ENCODE measurements around the gene SORCS2. TPM values are rescaled to one million over a fixed set of nuclear protein-coding genes. Genes with fewer than 3 reads are reported as not detected.

Gene SORCS2
- total RNA-seq, 1 experiment from 2014 or later = not detected

DNA sequence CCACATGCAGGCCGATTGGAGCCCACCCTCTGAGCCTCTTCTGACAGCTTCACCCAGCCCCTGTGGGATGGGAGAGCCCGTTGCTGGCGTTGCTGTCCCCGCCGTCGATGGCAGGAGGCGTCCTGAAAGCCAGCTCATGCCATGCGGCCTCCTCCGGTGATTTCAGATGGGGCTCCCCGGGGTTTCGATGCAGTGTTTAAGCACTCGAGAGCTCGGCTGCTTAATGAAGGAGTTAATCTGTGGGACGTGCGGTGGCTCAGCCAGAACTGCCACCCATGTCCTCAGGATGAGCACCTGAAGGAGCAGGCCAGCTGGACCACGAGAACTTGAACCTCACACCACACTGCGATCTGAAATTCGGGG, 95.6 kb downstream of the SORCS2 start:
- TF ChIP-seq, protein P1, sequence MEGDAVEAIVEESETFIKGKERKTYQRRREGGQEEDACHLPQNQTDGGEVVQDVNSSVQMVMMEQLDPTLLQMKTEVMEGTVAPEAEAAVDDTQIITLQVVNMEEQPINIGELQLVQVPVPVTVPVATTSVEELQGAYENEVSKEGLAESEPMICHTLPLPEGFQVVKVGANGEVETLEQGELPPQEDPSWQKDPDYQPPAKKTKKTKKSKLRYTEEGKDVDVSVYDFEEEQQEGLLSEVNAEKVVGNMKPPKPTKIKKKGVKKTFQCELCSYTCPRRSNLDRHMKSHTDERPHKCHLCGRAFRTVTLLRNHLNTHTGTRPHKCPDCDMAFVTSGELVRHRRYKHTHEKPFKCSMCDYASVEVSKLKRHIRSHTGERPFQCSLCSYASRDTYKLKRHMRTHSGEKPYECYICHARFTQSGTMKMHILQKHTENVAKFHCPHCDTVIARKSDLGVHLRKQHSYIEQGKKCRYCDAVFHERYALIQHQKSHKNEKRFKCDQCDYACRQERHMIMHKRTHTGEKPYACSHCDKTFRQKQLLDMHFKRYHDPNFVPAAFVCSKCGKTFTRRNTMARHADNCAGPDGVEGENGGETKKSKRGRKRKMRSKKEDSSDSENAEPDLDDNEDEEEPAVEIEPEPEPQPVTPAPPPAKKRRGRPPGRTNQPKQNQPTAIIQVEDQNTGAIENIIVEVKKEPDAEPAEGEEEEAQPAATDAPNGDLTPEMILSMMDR (IDR thresholded peaks at IDR 0.05; ENCODE audit: unreplicated experiment) = no peak
- Mint-ChIP-seq H3K36me3 (ENCODE audit: insufficient read depth, unreplicated experiment) (no peaks in the 10 kb centered on the region), H3K27ac (ENCODE audit: low read depth, unreplicated experiment) (no peak overlapping the region), H3K4me1 (ENCODE audit: insufficient read depth, unreplicated experiment) (peaks cover 9% of the 10 kb centered on the region), H3K4me3 (ENCODE audit: unreplicated experiment) (no peak overlapping the region), H3K27me3 (ENCODE audit: insufficient read depth, unreplicated experiment) (peaks cover 30% of the 10 kb centered on the region), H3K9me3 (ENCODE audit: unreplicated experiment) (no peaks in the 10 kb centered on the region)
- BruUV-seq (replicated peaks) = no TSS peak
- POLR2A ChIA-PET = interaction anchor here (0.7 kb wide), 1 partner anchor 12 kb away, joined by 3 read pairs; no protein-coding TSS in a partner anchor
- no peak for DNase-seq (ENCODE audit: unreplicated experiment)
- CTCF ChIA-PET = interaction anchor here (0.6 to 0.7 kb wide), 3 partner anchors 8 to 395 kb away, joined by 3 to 4 read pairs (median 4); no protein-coding TSS in a partner anchor
- intact Hi-C loops (cut with micrococcal nuclease) = no loop called here

DNA sequence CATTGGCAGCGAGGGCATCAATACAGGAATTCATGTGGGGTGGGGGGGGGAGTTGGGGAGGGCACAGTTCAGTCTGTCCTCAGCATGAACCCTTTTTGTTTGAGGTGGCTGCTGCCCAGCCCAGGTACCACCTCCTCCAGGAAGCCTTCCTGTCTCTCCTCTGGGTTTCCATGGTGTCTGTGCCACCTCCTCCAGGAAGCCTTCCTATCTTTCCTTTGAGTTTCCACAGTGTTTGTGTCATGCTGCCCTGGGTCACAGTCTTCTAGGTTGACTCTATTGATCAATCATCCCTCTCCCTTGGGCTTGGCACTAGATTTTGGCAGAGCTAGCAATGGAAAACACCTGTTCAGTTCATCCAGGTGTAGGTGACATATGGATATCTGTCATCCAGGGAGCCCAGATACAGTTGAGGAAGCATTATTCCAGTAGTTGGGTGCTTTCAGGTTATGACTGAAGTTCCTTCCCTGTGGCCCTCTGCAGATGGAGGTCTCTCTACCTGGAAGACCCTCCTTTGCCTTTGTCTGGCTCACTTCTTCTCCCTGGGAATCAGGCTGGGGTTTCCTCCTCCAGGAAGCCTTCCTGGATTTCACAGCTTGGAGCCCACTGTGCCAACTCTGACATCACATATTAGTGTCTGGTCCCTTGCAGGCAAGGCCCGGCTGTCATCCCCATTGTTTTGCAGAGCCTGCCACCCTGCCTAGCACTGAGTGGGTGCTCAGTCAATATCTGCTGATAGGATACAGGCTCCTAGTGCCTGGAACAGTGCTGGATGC, 96.6 kb downstream of the SORCS2 start:
- BruUV-seq (replicated peaks) = no TSS peak
- intact Hi-C loops (cut with micrococcal nuclease) = no loop called here
- H3K4me1 Mint-ChIP-seq (ENCODE audit: insufficient read depth, unreplicated experiment) = peaks cover 9% of the 10 kb centered on the region
- H3K27me3 Mint-ChIP-seq (ENCODE audit: insufficient read depth, unreplicated experiment) = peaks cover 23% of the 10 kb centered on the region
- TF ChIP-seq, protein P1 (IDR thresholded peaks at IDR 0.05; ENCODE audit: unreplicated experiment) = no peak
- H3K4me3 Mint-ChIP-seq (ENCODE audit: unreplicated experiment) = no peak overlapping the region
- no peaks in the 10 kb centered on the region for H3K9me3 Mint-ChIP-seq (ENCODE audit: unreplicated experiment)
- H3K36me3 Mint-ChIP-seq (ENCODE audit: insufficient read depth, unreplicated experiment) = no peaks in the 10 kb centered on the region
- POLR2A ChIA-PET = no interaction called here
- H3K27ac Mint-ChIP-seq (ENCODE audit: low read depth, unreplicated experiment) = no peak overlapping the region
- CTCF ChIA-PET = interaction anchor here (0.5 to 0.9 kb wide), 3 partner anchors 97 to 174 kb away, joined by 3 read pairs; partner anchors contain the start of gene SORCS2
- no peak for DNase-seq (ENCODE audit: unreplicated experiment)

- BruUV-seq (replicated peaks) = no TSS peak
- no peaks in the 10 kb centered on the region for H3K9me3 Mint-ChIP-seq (ENCODE audit: unreplicated experiment)
- POLR2A ChIA-PET = no interaction called here
Observed at GRCh38 chr4:7289589-7289988, 97.3 kb downstream of the SORCS2 start.

GRCh38 chr4:7291372-7292114, 99.2 kb downstream of the SORCS2 start:
- Mint-ChIP-seq H3K27ac (ENCODE audit: low read depth, unreplicated experiment) (no peak overlapping the region), H3K4me3 (ENCODE audit: unreplicated experiment) (no peak overlapping the region), H3K9me3 (ENCODE audit: unreplicated experiment) (no peaks in the 10 kb centered on the region), H3K4me1 (ENCODE audit: insufficient read depth, unreplicated experiment) (peaks cover 9% of the 10 kb centered on the region), H3K27me3 (ENCODE audit: insufficient read depth, unreplicated experiment) (peaks cover 13% of the 10 kb centered on the region), H3K36me3 (ENCODE audit: insufficient read depth, unreplicated experiment) (no peaks in the 10 kb centered on the region)
- ChIA-PET CTCF (no interaction called here), POLR2A (no interaction called here)
- no TSS peak for BruUV-seq (replicated peaks)
- TF ChIP-seq, protein P1 (IDR thresholded peaks at IDR 0.05; ENCODE audit: unreplicated experiment) = no peak
- DNase-seq (ENCODE audit: unreplicated experiment) = peak; percentile 54
- intact Hi-C loops (cut with micrococcal nuclease) = no loop called here

More at GRCh38 chr4:7289589-7289988, 97.3 kb downstream of the SORCS2 start:
- H3K4me3 Mint-ChIP-seq (ENCODE audit: unreplicated experiment) = no peak overlapping the region
- H3K36me3 Mint-ChIP-seq (ENCODE audit: insufficient read depth, unreplicated experiment) = no peaks in the 10 kb centered on the region
- intact Hi-C loops (cut with micrococcal nuclease) = no loop called here
- TF ChIP-seq, protein P1 (IDR thresholded peaks at IDR 0.05; ENCODE audit: unreplicated experiment) = no peak
- peaks cover 23% of the 10 kb centered on the region for H3K27me3 Mint-ChIP-seq (ENCODE audit: insufficient read depth, unreplicated experiment)
- CTCF ChIA-PET = interaction anchor here (0.6 to 1.0 kb wide), 3 partner anchors 83 to 173 kb away, joined by 3 read pairs; partner anchors contain the start of gene SORCS2
- H3K4me1 Mint-ChIP-seq (ENCODE audit: insufficient read depth, unreplicated experiment) = peaks cover 9% of the 10 kb centered on the region
- DNase-seq (ENCODE audit: unreplicated experiment) = no peak
- H3K27ac Mint-ChIP-seq (ENCODE audit: low read depth, unreplicated experiment) = no peak overlapping the region

All from MCF 10A (cell line).